ENCODE measurements around the gene TMLHE.
"Not testable (repeated sequence)": the region's sequence is repeated elsewhere in the genome, so short reads cannot be mapped to it uniquely, and the experiment has no call there.

TMLHE gene

GRCh38 chrX:155477136-155477535 is 135.6 kb downstream of the TMLHE start:
- not testable (repeated sequence) for FAIRE-seq

- not testable (repeated sequence) for FAIRE-seq
Observed at GRCh38 chrX:155466269-155466938, 146.3 kb downstream of the TMLHE start.

- not testable (repeated sequence) for FAIRE-seq
Observed at GRCh38 chrX:155460501-155460900, 152.3 kb downstream of the TMLHE start.

GRCh38 chrX:155458471-155458870 is 154.3 kb downstream of the TMLHE start, which contains the start of gene F8A3:
Gene F8A3, minus strand, starts transcription at chrX:155458620. Its CDS starts 20 bp downstream, at chrX:155458600.
- not testable (repeated sequence) for FAIRE-seq

GRCh38 chrX:155457761-155458447 is 154.8 kb downstream of the TMLHE start:
- FAIRE-seq, result not testable (repeated sequence)

- FAIRE-seq, result no peak
Observed at GRCh38 chrX:155441097-155441496, 171.7 kb downstream of the TMLHE start.

All from islet of Langerhans (tissue), 1 donor.